Measurements from ENCODE around the gene C16orf82.
"Not testable (repeated sequence)": the region's sequence is repeated elsewhere in the genome, so short reads cannot be mapped to it uniquely, and the experiment has no call there.

The C16orf82 gene

DNA sequence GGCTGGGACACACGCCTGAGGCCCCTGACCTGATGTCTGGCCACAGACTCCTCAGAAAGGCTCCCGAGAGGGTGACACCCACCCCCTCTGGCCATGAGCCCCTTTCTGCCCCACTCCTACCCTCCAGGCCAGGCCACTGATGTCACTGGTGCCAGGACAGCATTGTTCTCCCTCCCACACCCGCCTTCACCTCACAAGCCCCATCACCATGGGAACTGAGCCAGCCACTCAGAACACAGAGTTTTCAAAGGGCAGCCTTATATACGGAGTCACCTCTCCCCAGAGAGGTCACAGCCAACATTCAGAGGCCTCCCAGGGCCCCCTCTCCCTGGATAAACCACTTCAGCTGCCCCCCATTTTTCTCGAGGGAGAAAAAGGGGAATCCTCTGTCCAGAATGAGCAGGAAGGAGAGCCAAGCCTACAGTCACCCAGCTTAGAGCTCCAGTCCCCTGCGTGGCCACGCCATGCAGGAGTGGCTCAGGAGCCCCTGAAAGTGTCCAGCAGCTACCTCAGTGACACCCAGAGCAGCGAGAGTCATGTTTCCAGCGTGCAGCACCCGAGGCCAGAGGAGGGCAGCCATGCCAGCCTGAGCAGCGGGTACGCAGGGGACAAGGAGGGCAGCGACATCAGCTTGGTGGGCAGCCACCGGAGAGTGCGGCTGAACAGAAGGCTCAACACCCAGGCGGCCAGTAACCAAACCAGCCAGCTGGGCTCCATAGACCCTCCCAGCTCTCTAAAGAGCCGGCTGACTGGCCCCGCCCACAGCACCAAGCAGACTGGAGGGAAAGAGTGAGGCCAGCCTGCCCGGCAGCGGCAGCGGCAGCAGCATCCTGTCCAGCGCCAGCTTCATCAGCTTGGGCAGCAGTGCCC, at the start of gene C16orf82:
C16orf82 (plus strand) TSS at position 260 of the 870 bp plus-strand sequence.
- DNase-seq: no peak

DNA sequence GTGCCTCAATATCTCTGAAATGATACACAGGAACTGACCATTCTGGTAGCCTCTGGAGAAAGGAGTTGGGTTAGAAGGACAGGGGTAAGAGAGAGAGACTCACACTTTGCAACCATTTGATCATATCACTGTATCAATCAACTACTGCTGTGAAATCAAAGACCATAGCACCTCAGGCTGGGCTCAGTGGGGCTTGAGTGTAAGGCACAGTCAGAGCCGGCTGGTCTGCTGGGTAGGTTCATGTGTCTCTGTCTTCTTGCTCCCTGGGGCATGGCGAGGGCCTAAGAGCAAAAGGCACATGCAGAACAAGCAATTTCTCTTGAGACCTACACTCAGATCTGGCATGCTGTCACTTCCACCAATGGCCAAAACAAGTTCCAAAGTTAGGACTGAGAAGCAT, 46.7 kb upstream of the C16orf82 start:
- no peak for DNase-seq

DNA sequence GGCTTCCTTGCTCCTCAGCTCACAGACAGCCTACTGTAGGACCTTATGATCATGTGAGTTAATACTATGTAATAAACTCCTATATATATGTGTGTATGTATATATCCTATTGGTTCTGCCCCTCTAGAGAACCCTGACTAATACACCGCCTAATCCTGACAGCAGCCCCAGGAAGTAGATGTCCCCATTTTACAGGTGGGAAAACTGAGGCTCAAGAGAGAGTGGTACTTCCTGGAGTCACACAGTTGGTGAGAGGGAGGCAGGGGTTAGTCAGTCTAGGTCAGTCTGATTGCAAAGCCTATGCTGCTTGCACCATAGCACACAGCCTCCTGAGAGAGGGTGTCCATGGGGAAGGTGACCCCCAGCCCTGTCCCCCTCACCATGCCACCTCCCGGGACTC, 42.7 kb upstream of the C16orf82 start:
- DNase-seq: no peak

DNA sequence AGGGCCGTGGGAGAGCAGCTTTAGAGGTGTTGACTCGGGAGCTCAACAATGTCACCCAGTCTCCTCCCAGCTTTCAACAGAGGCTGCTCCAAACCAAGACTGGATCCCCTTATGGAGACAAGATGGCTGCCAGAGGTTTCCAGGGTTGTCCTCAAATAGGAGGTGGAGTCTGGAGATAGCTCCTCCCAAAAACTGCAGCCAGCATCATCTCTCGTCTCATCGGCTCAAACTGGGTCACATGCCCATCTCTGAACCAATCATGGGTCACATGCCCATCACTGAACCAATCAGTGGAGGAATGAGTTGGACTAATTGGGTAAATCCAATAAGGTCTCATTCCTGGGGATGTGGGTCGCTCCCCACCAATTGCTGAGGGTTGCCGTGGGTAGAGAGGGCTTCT, 41.1 kb upstream of the C16orf82 start:
- DNase-seq: no peak

DNA sequence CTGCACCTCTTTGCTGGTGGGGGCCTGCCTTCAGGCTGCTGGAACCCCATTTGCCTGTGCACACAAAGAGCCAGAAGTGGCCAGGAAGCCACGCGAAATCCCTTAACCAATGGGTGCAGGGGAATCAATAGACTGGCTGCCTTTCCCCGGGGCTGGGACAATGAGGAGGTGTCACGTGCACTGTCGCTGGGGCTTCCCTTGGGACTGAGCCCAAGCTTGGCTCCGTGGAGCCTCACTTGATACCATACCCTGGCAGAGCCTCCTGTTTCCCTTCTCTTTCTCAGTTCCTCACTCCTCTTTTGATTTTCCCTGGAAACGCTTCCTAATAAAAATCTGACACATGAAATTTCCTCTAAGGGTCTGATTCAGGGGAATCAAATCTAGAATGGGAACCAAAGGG, 38.8 kb upstream of the C16orf82 start:
- no peak for DNase-seq

DNA sequence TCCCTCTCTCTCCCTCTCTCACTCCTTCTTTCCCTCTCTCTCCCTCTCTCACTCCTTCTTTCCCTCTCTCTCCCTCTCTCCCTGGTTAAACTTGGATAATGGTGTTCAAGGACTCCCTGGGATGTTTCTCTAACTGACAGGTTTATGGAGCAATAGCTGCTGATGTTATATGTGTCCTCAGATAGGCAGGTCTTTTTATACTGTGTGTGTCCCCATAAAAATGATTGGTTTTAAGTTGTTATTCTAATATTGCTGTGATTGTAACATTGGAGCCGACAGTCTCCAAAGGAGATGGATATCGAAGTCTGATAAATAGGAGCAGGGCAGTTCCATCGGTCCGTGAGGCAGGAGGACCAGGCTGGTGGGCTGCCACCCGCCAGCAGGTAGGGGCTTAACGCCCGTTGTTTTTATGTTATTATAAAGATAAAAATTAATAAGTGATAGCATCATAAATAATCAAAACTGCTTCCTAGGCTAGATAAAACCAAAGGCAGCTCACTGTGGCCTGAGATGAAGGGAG, 38.1 kb upstream of the C16orf82 start:
- no peak for DNase-seq

DNA sequence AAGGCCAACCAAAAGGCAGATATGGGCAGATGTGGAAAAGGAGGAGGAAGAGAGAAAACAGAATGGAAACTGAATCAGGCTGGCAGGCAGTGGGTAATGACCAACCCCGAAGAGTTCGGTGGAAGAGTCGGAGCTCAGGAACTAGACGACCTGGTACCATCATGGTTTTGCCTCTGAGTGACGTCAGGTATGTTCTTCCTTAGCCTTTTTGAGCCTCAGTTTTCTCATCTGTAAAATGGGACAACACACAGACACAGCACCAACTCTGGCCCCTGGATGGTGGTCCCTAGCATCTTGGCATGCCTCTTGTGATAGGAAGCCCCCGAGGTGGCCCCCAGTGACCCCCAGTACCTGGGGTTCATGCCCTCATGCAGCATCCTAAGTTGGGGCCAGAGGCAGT, 37.2 kb upstream of the C16orf82 start:
- no peak for DNase-seq

DNA sequence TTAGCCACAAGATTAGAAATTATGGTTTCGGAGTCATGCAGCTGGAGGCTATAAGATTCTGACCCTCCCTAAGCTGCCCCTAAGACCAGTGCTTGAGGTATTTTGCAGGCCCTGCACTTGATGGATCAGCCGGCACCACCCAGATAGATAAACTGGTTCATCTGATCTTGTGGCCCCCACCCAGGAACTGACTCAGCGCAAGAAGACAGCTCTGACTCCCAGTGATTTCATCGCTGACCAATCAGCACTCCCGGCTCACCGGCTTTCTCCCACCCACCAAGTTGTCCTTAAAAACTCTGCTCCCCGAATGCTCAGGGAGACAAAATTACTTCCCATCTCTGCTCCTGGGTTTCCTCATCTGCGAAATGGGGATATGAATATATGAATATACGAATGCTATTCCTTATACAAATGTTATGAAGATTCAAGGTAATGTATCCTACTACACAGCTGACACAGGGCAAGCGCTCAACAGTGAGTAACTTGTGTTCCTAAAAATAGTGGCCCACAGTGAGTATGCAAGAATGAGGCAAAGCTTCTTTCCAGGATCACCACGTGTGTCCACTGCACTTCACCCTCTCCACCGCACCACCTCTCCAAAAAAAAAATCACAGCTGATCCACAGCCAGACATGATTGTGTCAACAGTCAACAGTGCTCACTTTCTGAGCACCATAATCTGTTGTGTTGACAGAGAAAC, 33.3 kb upstream of the C16orf82 start:
- DNase-seq: no peak

DNA sequence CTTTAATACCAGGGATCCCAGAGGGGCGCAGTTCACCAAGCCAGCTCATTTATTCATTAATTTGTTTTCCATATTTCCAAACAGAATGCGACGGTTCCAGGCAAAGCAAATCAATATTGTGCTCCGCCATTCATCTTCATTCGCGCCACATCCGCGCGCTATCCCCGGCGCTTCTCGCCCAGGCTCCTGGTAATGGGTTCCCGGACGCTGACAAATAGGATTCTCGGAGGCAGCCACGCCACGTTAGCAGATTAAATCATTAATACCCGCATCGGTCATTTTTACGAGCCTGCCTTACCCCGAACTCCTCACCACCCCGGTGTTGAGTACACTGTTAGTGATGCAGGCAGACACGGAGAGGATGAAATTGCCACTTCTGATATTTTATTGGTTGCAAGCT, 26.0 kb upstream of the C16orf82 start:
- DNase-seq: no peak

DNA sequence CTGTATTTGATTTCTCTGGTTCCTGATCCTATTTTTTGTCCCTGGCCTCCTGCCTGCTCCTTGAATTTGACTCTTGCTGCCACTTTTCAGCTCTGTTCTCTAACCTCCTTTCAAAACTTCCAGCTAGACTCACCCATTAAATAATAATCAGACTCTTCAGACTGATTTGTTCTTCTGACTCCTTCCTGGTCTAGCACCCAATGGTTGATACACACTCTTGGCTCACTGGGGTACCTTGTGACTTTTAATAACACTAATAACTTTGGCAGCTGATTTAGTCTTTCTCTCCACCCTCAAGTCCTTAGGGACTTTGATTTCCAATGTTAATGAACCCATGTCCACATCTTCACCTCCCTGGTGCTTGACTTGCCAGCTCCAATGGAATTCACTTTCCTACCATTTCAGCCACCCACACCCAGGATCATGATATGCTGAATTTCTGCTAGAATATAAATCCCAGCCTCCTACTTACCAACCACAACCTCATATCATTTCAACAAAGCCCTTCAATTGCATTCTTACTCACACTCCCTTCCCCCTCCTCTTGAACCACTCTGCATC, 19.7 kb upstream of the C16orf82 start:
- no peak for DNase-seq

DNA sequence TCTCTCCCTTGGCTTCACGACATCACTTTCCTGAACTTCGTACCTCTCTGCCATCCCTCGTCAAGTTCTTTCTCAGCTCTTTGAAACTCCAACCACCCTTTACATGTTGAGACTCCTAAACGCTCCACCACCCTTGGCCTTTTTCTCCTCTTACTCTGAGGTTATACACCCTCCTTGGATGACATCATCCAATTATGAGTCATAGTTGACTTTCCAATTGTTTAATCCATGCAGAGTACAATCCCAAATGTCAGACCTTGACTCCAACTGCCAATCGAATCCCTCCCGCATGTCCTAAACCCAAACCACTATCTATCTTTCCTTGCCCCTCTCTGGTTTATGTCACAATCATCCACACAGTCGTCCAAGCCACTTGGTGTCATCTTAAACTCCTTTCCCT, 18.4 kb upstream of the C16orf82 start:
- DNase-seq: no peak

DNA sequence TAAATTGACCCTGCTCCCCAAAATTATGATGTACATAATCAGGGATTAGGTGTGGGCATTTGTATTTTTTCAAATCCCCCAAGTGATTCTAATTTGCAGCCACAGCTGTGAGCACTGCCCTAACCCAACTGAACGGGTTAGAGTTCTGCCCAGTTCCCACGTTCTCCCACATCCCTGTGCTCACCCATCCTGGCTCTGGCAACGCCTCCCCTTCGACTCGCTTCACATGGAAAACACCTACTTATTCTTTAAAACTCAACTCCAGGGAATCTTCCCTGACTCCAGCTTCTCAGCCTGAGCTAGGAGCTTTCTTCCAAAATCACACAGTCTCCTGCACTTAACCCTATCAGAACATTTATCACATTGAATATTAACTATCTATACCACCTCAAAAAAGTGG, 17.6 kb upstream of the C16orf82 start:
- no peak for DNase-seq

DNA sequence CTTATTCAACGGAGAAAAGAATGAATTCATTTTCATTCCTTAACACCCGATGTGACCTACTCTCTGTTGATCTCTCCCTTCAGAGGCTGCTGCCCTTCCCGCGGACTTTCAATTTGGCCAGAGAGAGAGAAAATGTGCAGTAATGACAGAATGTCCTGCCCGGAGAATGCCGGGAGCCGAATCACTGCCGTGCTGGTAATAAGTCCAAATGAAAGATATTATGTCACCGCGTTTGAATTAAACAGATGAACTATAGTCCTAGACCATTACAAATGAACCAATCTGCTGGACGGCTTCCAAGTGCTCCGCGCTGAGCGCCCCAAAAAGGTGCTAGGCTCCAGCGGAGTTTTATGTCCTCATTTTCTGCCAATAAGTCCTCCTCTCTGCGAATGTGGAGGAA, 14.7 kb upstream of the C16orf82 start:
- DNase-seq: no peak

DNA sequence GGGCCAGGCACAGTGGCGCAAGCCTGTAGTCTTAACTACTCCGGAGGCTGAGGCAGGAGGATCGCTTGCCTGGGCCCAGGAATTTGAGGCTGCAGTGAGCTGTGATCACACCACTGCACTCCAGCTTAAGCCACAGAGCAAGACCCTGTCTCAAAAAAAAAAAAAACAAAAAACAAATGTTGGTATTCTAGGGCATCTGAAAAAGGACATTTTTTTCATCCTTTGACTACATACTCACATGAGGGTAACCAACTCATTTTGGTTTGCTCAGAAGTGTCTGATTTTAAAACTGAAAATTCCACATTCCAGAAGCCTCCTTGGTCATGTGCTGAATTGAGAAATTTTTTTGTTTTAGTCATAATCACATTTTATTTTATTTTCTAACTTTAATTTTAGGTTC, 12.7 kb upstream of the C16orf82 start:
- no peak for DNase-seq

DNA sequence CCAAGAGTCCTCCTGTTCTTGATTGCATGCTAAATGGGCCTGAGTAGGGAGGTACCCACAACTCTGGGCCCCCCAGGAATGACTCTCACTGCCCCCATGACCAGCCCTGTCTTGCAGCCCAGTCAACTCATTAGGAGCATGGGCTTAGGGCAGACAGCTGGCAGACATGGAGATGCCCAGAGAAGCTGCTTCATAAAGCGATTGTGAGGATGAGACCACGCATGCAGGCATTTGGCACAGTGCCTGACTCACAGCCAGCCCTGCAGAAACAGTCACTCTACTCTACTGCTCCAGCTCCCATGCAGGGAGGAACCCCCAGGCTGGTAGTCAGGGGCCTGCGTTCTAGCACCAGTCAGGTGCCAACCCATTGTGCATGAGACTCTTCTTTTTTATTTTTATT, 8.4 kb upstream of the C16orf82 start:
- DNase-seq: no peak

DNA sequence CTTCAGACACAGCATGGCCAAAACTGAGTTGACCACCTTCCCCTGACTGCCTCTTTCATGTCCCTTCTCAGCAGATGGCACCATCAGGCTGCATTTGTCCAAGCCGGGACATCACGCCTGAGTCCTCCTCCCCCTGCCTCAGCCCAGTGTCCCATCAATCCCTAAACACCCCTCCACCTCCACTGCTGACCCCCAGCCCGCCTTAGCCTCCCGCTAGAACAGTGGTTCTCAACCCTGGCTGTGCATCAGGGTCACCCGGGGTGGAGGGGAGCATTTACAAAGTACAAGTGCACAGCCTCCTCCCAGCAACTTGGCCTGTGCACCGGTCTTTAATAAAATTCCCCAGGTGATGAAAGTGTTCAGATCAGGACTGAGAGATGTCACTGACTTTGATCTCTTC, 4.0 kb downstream of the C16orf82 start:
- no peak for DNase-seq

DNA sequence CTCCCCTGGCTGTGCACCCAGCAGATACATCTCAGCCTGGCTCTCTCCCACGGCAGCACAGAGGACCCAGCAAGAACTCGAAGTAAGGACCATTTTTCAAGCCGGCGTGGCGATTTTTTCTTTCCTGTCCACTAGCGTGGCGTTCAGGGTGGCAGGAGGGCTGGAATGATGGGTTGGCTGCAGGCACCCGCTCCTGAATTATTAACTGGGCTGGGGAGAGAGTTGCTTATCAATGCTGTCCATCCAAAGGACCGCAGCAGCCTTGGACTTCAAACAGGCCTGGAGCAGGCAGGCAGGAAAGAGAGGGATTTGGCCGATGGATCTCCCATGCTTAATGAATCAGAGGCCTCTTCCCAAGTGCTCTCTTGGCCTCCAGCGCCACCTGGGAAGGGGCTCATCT, 7.0 kb downstream of the C16orf82 start:
- no peak for DNase-seq

DNA sequence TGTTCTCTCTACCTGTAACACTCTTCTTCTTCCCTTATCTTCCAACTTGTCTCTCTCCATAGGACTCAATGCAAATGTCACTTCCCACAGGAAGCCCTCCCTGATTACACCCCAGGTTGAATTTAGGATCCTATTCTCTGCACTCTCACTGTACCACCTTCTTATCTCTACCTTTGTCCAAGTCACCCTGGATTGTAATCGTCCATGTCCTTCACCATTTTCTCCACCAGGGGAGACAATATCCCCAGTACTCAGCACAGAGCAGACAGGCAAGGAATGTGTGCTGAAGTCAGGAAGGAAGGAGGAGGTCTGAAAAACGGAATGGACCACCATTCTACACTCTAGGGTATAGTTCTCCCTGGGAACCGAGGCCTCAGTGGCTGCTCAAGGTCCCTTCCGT, 14.2 kb downstream of the C16orf82 start:
- DNase-seq: no peak

DNA sequence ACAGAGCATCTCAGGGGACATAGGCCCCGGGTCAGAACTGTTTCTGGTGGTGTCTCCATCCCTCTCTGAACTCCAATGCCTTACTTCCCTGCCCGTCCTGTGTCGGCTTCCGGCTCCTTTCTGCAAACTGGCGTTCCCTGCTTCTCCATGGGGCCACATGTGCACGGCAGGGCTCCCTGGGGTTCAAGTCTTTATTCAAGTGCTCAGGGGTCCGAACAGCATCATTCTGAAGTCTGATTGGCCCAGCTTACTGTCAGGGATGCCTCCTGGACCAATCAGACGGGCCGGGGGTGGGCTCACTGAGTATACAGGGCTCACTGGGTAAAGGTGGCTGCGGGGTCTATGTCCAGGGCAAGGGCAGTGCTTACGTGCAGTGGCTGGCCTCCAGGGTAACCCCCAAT, 17.1 kb downstream of the C16orf82 start:
- DNase-seq: no peak

DNA sequence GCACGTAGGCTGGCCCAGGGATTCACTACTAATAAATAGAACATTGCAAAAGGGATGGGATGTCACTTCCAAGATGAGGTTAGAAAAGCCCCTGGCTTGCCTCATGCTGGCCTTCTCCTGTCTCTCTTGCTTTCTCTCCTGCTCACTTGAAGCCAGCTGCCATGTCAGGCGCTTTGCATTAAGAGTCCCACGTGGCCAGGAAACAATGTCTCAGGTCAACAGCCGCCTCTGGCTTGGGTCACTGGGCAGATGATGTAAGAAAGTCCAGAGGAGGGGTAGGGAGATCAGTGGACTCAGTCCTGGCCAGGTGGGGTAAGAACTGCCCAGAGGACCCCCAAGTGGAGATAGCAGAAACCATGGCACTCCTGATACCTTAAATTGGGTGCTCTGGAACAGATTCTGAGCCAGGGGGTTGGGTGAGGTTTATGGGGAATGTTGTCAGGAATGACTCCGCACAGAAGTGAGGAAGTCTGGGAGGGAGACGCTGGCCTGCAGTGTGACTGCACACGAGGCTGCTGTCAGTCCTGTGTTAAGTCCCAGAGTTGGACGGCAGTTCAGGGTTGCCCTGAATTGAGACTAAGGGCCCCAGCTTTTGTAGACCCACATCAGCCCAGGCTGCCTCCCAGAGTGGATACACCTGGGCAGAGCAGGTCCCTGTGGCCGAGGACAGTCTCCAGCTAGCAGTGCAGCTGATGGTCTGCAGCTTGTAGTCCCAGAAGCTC, 17.7 kb downstream of the C16orf82 start:
- no peak for DNase-seq

DNA sequence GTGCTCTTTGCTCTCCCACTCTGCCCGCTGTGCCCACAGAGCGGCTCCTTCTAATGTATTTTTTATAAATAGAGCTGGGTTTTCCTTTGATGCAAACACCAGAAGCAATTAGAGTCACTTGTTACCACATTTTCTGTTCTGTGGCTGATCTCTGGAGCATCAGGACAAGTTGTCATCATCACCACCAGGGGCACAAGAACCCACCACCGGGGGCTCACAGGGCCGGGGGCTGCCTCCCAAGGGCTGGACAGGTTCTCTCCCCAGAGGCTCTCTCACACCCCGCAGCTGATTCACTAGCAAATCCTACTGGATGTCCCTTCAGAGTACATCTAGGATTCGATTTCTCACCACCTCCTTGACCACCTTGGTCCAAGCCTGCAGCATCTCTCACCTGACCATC, 18.5 kb downstream of the C16orf82 start:
- DNase-seq: no peak

DNA sequence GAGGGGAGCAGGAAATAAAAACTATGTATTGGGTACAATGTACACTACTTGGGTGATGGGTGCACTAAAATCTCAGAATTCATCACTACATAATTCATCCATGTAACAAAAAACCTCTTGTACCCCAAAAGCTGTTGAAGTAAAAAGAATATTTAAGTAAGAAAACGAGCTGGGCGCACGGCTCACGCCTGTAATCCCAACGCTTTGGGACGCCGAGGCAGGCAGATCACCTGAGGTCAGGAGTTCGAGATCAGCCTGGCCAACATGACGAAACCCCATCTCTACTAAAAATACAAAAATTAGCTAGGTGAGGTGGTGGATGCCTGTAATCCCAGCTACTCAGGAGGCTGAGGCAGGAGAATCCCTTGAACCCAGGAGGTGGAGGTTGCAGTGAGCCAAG, 19.3 kb downstream of the C16orf82 start:
- not testable (repeated sequence) for DNase-seq

DNA sequence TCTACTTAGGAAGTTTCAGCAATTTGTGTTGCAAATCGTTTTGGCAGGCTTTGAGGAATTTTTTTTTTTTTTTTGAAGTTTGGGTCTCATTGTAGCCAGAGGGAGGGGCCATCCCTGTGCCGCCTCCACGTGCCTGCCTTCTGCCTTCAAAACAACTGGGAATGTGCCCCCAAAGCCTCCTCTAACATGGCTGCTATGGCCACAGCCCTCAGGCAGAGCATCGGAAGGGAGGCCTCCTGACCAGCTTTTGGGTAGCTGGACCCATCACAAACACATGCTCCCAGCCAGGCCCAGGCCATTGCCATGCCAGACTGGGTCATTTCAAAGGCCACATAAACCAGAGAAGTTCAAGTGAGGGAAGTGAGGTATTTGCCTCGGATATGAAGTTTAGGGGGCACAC, 21.5 kb downstream of the C16orf82 start:
- no peak for DNase-seq
